Stimulated activated effector memory CD8-positive, alpha-beta T cell treated with anti-CD3 and anti-CD28 coated beads, Interleukin-12 subunit alpha, Interleukin-12 subunit beta, amount 100 ng/mL, for 72 hours (primary cell): ENCODE measurements around the gene HOXD11.

Experiments used
- ATAC-seq: fragments of 150-1000 bp; cut with Tn5 transposase; 2 replicates; pipeline ENCODE4 v1.10.0; 2021
- DNase-seq, 2 donors: peaks; one replicate each; pipeline ENCODE4 v3.0.0; 2021 to 2022; ENCODE audit warnings: low spot score in 2 of 2
- H3K27ac Mint-ChIP-seq: one replicate; pipeline ENCODE4 v1.8.0; 2022; ENCODE audit warnings: mild to moderate bottlenecking, mixed read lengths
- H3K36me3 Mint-ChIP-seq: one replicate; pipeline ENCODE4 v1.8.0; 2022; ENCODE audit warnings: mild to moderate bottlenecking, mixed read lengths
- H3K4me1 Mint-ChIP-seq: one replicate; pipeline ENCODE4 v1.8.0; 2022; ENCODE audit warnings: mixed read lengths
- H3K4me3 Mint-ChIP-seq: one replicate; pipeline ENCODE4 v1.8.0; 2022; ENCODE audit warnings: mild to moderate bottlenecking, mixed read lengths
- H3K9me3 Mint-ChIP-seq: one replicate; pipeline ENCODE4 v1.8.0; 2022; ENCODE audit warnings: mixed read lengths

Gene HOXD11

GRCh38 chr2:176117162-176117822 lies 10.2 kb downstream of the HOXD11 start:
- DNase-seq (no peak), ATAC-seq (no peak)
- Mint-ChIP-seq H3K36me3 (no peaks in the 10 kb centered on the region), H3K9me3 (no peaks in the 10 kb centered on the region), H3K27ac (no peak overlapping the region), H3K4me1 (peaks cover 12% of the 10 kb centered on the region), H3K4me3 (no peak overlapping the region)

GRCh38 chr2:176117823-176118371 lies 10.8 kb downstream of the HOXD11 start:
- Mint-ChIP-seq H3K4me3 (no peak overlapping the region), H3K27ac (no peak overlapping the region), H3K4me1 (peaks cover 12% of the 10 kb centered on the region), H3K36me3 (peaks cover under 1% of the 10 kb centered on the region), H3K9me3 (no peaks in the 10 kb centered on the region)
- DNase-seq, result no peak
- ATAC-seq, result no peak

- Mint-ChIP-seq H3K36me3 (peaks cover 9% of the 10 kb centered on the region), H3K9me3 (no peaks in the 10 kb centered on the region), H3K4me1 (peaks cover 15% of the 10 kb centered on the region), H3K4me3 (peak overlapping the region; percentile 20), H3K27ac (no peak overlapping the region)
- ATAC-seq (no peak), DNase-seq (no peak)
These were observed 11.7 kb downstream of the HOXD11 start for GRCh38 chr2:176118601-176119339.

GRCh38 chr2:176120364-176121189 lies 13.5 kb downstream of the HOXD11 start:
- no peak for DNase-seq
- no peaks in the 10 kb centered on the region for H3K9me3 Mint-ChIP-seq
- H3K36me3 Mint-ChIP-seq, result peaks cover 9% of the 10 kb centered on the region
- H3K4me1 Mint-ChIP-seq, result peaks cover 19% of the 10 kb centered on the region
- no peak for ATAC-seq
- H3K4me3 Mint-ChIP-seq, result no peak overlapping the region
- H3K27ac Mint-ChIP-seq, result no peak overlapping the region

GRCh38 chr2:176121190-176122051 lies 14.3 kb downstream of the HOXD11 start:
- DNase-seq, result no peak
- Mint-ChIP-seq H3K4me3 (no peak overlapping the region), H3K36me3 (peaks cover 9% of the 10 kb centered on the region), H3K27ac (no peak overlapping the region), H3K4me1 (peaks cover 19% of the 10 kb centered on the region), H3K9me3 (no peaks in the 10 kb centered on the region)
- no peak for ATAC-seq

GRCh38 chr2:176122052-176122682 lies 15.1 kb downstream of the HOXD11 start:
- Mint-ChIP-seq H3K4me3 (no peak overlapping the region), H3K36me3 (peaks cover 9% of the 10 kb centered on the region), H3K27ac (no peak overlapping the region), H3K9me3 (no peaks in the 10 kb centered on the region), H3K4me1 (peaks cover 19% of the 10 kb centered on the region)
- DNase-seq (no peak), ATAC-seq (no peak)

- Mint-ChIP-seq H3K36me3 (peaks cover 9% of the 10 kb centered on the region), H3K4me3 (peak within 1 kb of the TSS; percentile 9), H3K27ac (no peak within 1 kb of the TSS), H3K4me1 (peaks cover 19% of the 10 kb centered on the region), H3K9me3 (no peaks in the 10 kb centered on the region)
- no peak for DNase-seq
- peak; percentile 31 for ATAC-seq
These were observed 15.8 kb downstream of the HOXD11 start, which contains the start of gene HOXD9 for GRCh38 chr2:176122683-176123410. TSS of gene HOXD9 (plus strand) at chr2:176122719. CDS start at chr2:176122769, 50 bp downstream.

GRCh38 chr2:176123411-176124109 lies 16.5 kb downstream of the HOXD11 start:
- DNase-seq, result no peak
- Mint-ChIP-seq H3K27ac (no peak overlapping the region), H3K4me3 (peak overlapping the region; percentile 9), H3K36me3 (peaks cover 15% of the 10 kb centered on the region), H3K4me1 (peaks cover 18% of the 10 kb centered on the region), H3K9me3 (no peaks in the 10 kb centered on the region)
- ATAC-seq, result no peak

GRCh38 chr2:176124110-176124946 lies 17.2 kb downstream of the HOXD11 start:
- Mint-ChIP-seq H3K9me3 (no peaks in the 10 kb centered on the region), H3K4me1 (peaks cover 19% of the 10 kb centered on the region), H3K27ac (no peak overlapping the region), H3K36me3 (peaks cover 15% of the 10 kb centered on the region), H3K4me3 (peak overlapping the region; percentile 9)
- DNase-seq (no peak), ATAC-seq (no peak)

- Mint-ChIP-seq H3K36me3 (peaks cover 15% of the 10 kb centered on the region), H3K4me1 (peaks cover 19% of the 10 kb centered on the region), H3K9me3 (no peaks in the 10 kb centered on the region), H3K27ac (no peak overlapping the region), H3K4me3 (no peak overlapping the region)
- ATAC-seq (no peak), DNase-seq (no peak)
These were observed 18.1 kb downstream of the HOXD11 start for GRCh38 chr2:176124947-176125771.

GRCh38 chr2:176125772-176126054 lies 18.6 kb downstream of the HOXD11 start:
- H3K4me3 Mint-ChIP-seq, result no peak overlapping the region
- H3K27ac Mint-ChIP-seq, result no peak overlapping the region
- H3K9me3 Mint-ChIP-seq, result no peaks in the 10 kb centered on the region
- peaks cover 21% of the 10 kb centered on the region for H3K4me1 Mint-ChIP-seq
- H3K36me3 Mint-ChIP-seq, result peaks cover 17% of the 10 kb centered on the region
- ATAC-seq, result no peak
- DNase-seq, result no peak
